ENCODE data around the gene CAND1.

CAND1 gene

GRCh38 chr12:67239061-67239460 lies 30.1 kb upstream of the CAND1 start:
- no peak overlapping the region for H3K4me3 ChIP-seq (ENCODE audit: low read depth, low read length)
- no peak for DNase-seq (ENCODE audit: low read depth)
- TF ChIP-seq MYC (IDR thresholded peaks at IDR 0.05; ENCODE audit: low read depth, low read length) (no peak), MAX (IDR thresholded peaks at IDR 0.05; ENCODE audit: low read depth, low read length) (no peak), POLR2A (IDR thresholded peaks at IDR 0.05; ENCODE audit: extremely low read depth, insufficient read length) (no peak)
- TF ChIP-seq, protein P1, sequence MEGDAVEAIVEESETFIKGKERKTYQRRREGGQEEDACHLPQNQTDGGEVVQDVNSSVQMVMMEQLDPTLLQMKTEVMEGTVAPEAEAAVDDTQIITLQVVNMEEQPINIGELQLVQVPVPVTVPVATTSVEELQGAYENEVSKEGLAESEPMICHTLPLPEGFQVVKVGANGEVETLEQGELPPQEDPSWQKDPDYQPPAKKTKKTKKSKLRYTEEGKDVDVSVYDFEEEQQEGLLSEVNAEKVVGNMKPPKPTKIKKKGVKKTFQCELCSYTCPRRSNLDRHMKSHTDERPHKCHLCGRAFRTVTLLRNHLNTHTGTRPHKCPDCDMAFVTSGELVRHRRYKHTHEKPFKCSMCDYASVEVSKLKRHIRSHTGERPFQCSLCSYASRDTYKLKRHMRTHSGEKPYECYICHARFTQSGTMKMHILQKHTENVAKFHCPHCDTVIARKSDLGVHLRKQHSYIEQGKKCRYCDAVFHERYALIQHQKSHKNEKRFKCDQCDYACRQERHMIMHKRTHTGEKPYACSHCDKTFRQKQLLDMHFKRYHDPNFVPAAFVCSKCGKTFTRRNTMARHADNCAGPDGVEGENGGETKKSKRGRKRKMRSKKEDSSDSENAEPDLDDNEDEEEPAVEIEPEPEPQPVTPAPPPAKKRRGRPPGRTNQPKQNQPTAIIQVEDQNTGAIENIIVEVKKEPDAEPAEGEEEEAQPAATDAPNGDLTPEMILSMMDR (IDR thresholded peaks at IDR 0.05; ENCODE audit: low read depth, low read length): no peak

DNA sequence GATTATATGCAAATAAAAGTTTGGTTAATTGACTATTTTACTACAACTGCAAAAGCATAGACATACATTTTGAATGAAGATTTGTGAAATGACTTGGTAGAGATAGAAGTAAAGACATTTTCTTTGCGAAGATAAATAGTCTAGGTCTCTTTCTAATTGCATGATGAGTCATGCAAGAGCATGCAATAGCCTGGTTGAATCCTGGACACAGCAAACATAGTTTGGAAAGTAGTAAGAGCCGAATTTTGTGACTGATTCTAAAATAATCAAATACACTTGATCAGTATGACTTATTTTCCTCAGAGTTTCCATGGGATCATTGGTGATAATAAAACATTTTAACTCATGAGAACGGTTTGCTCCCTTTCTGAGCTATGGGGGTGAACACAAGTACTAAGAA lies 27.7 kb upstream of the CAND1 start:
- no peak overlapping the region for H3K4me3 ChIP-seq (ENCODE audit: low read depth, low read length)
- no peak for TF ChIP-seq MAX (IDR thresholded peaks at IDR 0.05; ENCODE audit: low read depth, low read length)
- TF ChIP-seq, protein P1 (IDR thresholded peaks at IDR 0.05; ENCODE audit: low read depth, low read length): no peak
- TF ChIP-seq MYC (IDR thresholded peaks at IDR 0.05; ENCODE audit: low read depth, low read length): no peak
- no peak for TF ChIP-seq POLR2A (IDR thresholded peaks at IDR 0.05; ENCODE audit: extremely low read depth, insufficient read length)
- no peak for DNase-seq (ENCODE audit: low read depth)

DNA sequence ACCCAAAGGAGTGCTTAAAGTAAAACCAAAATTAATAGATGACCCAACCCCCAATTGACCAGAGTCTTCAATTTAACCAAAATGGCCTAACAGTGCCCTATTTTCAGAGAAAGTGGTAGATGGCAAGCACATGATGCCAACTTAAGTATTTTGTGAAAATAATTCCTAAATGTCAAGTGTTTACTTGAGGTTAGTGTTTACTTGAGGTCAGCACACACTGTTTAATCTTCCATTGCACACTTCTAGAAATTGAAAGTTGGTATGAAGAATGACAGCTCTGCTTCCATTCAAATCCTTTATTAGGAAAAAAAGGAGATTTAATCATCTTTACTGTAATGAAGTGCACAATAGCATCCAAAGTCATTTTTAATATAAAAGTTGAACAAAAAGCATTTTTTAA lies 25.9 kb upstream of the CAND1 start:
- DNase-seq (ENCODE audit: low read depth): no peak
- H3K4me3 ChIP-seq (ENCODE audit: low read depth, low read length): no peak overlapping the region
- TF ChIP-seq, protein P1 (IDR thresholded peaks at IDR 0.05; ENCODE audit: low read depth, low read length): no peak
- TF ChIP-seq MAX (IDR thresholded peaks at IDR 0.05; ENCODE audit: low read depth, low read length): no peak

- no peak overlapping the region for H3K4me3 ChIP-seq (ENCODE audit: low read depth, low read length)
- no peak for DNase-seq (ENCODE audit: low read depth)
- TF ChIP-seq POLR2A (IDR thresholded peaks at IDR 0.05; ENCODE audit: extremely low read depth, insufficient read length) (no peak), MYC (IDR thresholded peaks at IDR 0.05; ENCODE audit: low read depth, low read length) (no peak)
- TF ChIP-seq, protein P1 (IDR thresholded peaks at IDR 0.05; ENCODE audit: low read depth, low read length): no peak
These were observed 23.6 kb upstream of the CAND1 start for GRCh38 chr12:67245571-67245970.

GRCh38 chr12:67251012-67251411 lies 18.1 kb upstream of the CAND1 start:
- TF ChIP-seq MYC (IDR thresholded peaks at IDR 0.05; ENCODE audit: low read depth, low read length) (no peak), POLR2A (IDR thresholded peaks at IDR 0.05; ENCODE audit: extremely low read depth, insufficient read length) (no peak), MAX (IDR thresholded peaks at IDR 0.05; ENCODE audit: low read depth, low read length) (no peak)
- TF ChIP-seq, protein P1 (IDR thresholded peaks at IDR 0.05; ENCODE audit: low read depth, low read length): no peak
- no peak overlapping the region for H3K4me3 ChIP-seq (ENCODE audit: low read depth, low read length)
- no peak for DNase-seq (ENCODE audit: low read depth)

DNA sequence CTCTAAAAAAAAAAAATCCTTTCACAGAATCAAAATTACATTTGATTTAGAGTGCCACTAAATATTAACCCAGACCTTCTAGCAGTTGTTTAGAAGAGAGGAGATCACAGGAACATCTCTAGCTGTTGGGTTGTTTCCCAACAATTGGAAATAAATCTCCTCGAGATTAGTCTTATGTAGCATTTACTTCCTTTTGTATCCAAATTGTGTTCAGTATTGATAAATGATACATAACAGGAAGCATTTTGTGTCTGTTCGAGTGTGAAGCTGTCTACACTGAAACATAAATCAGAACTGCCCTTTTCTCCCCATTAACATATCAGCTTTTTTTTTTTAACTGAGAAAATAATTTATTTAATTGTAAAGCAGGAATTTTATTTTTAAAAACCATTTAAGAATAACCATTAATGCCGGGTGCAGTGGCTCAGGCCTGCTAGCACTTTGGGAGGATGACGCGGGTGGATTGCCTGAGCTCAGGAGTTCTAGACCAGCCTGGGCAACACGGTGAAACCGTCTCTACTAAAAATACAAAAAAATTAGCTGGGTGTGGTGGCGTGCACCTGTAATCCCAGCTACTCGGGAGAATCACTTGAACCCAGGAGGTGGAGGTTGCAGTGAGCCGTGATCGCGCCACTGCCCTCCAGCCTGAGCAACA lies 14.7 kb upstream of the CAND1 start:
- TF ChIP-seq POLR2A (IDR thresholded peaks at IDR 0.05; ENCODE audit: extremely low read depth, insufficient read length) (no peak), MAX (IDR thresholded peaks at IDR 0.05; ENCODE audit: low read depth, low read length) (no peak), MYC (IDR thresholded peaks at IDR 0.05; ENCODE audit: low read depth, low read length) (no peak)
- TF ChIP-seq, protein P1 (IDR thresholded peaks at IDR 0.05; ENCODE audit: low read depth, low read length): no peak
- DNase-seq (ENCODE audit: low read depth): no peak
- H3K4me3 ChIP-seq (ENCODE audit: low read depth, low read length): no peak overlapping the region
